Hematopoietic multipotent progenitor cell treated with erythropoietin and hydrocortisone succinate and interleukin-3 and kit ligand, for 17 days (in vitro differentiated cells): ENCODE data around the gene RPIA.

Source experiments
- DNase-seq: peaks from one replicate; pipeline ENCODE4 v3.0.0-alpha.2; 2015; ENCODE audit warnings: low spot score

RPIA gene

DNA sequence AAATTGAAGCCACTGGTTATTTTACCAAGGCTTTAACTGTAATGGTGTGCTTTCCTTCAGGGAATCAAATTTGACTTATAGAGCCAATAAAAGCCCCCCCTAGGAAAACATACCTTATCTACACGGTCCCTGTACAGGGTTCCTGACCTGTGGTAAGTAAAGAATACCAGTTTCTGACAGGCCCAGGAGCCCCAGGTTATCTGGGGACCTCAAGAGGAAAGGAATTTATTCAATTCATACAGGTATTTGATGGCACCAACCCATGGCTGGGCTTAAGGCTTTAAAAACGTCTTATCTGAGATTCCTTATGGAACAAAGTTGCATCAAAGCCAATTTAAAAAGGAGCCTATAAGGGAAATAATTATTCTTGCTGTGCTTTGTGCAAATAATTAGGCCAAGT is 7.0 kb upstream of the RPIA start:
- no peak for DNase-seq

GRCh38 chr2:88686320-88686719 is 5.2 kb upstream of the RPIA start:
- DNase-seq, result no peak

DNA sequence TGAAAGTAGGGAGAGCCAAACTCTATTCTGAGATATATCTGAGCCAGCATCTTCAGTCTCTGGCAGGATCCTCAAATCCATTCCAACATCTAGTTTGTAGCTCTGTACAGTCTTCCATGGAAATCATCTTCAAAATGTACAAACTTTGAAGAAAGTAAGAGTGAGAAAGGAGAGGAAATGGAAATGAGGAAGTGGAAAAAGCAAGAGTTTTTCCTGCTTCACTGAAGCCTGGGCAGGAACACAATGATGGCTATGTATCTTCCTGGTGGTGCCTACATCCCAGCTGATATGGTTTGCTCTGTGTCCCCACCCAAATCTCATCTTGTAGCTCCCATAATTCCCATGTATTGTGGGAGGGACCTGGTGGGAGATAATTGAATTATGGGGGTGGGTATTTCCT is 4.1 kb upstream of the RPIA start:
- no peak for DNase-seq

DNA sequence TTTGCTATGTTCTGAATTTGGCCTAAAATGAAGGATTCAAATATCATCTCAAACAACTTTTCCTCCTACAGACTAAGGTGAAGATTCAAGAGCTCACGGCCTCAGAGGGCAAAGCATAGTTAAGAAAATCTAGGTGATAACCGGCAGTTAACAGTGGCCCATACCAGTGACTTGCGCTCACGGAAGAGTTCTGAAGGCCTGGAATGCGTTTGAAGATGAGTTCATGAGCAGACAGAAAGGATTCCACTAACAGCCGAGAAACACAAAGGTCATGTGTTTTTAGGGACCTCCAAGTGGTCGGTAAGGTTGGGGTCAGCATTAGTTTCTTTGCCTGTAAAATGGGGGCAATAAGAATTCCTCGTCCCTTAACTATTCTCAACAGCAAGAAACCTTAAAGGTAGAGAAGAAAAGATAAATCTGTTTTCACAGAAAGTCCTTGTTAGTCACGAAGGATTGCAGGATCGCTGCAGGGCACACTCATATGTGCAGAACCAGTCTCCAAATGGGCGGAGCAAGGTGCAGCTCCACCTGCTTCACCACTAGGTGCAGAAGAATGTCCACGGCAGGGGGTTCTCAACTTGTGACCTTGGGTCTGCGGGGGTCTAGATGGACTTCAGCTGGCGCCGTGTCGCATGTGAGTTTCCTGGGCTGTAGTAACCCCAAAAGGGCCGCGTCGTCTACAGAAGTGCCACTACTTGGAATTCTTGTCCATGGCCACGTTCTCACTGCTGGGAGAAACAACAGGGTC is 708 bp upstream of the RPIA start:
- no peak for DNase-seq

- no peak for DNase-seq
These were observed 714 bp downstream of the RPIA start for GRCh38 chr2:88692187-88692586.

GRCh38 chr2:88693911-88694414 is 2.5 kb downstream of the RPIA start:
- peak; percentile 29 for DNase-seq

- DNase-seq, result peak; percentile 78
These were observed 5.1 kb downstream of the RPIA start for GRCh38 chr2:88696611-88697010.

DNA sequence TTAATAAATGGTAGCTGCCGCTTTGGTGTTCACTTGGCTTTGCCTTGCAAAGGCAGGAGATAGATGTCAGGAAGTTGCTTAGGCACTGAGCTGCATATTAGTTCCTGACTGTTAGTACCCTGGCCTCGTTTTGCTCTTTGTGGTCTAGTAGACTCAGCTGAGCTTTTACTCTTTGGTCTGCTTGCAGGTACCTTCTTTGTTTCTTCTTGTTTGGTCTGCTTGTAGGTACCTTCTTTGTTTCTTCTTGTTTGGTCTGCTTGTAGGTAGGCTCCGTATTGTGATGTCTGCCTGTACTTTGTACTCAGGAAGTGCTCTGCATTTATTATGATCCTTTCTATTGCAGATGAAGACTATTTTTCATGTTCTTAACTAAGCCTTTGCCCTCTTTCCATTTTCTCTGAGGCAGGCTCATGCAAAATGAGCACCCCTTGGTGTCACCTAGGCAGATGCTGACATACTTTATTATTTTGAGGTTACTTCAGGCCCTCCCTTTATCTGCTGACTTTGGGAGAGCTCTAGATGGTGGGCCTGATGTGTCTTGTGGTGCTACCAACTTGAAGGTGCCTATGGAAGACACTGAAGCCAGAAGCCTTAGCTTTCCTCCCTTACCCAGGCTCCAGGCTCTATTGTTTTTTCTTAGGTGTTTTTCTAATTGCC is 6.0 kb downstream of the RPIA start:
- peak; percentile 49 for DNase-seq

GRCh38 chr2:88698027-88698413 is 6.5 kb downstream of the RPIA start:
- DNase-seq, result no peak

- DNase-seq, result no peak
These were observed 7.2 kb downstream of the RPIA start for GRCh38 chr2:88698498-88699233.

- DNase-seq, result no peak
These were observed 15.5 kb downstream of the RPIA start for GRCh38 chr2:88707003-88707402.

GRCh38 chr2:88709181-88709631 is 17.7 kb downstream of the RPIA start:
- no peak for DNase-seq

DNA sequence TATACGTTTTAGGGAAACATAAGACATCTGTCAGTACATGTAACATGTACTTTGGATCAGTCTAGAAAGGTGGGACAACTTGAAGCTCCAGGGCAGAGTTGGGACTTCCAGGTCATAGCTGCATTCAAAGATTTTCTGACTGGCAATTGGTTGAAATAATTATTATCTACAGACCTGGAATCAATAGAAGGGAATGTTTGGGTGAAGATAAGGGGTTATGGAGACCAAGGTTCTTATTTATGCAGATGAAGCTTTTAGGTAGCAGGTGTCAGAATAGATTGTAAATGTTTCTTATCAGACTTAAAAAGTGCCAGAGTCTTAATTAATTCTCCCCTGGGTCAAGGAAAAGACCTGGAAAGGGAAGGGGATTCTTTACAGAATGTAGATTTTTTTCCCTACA is 19.8 kb downstream of the RPIA start:
- peak; percentile 34 for DNase-seq

DNA sequence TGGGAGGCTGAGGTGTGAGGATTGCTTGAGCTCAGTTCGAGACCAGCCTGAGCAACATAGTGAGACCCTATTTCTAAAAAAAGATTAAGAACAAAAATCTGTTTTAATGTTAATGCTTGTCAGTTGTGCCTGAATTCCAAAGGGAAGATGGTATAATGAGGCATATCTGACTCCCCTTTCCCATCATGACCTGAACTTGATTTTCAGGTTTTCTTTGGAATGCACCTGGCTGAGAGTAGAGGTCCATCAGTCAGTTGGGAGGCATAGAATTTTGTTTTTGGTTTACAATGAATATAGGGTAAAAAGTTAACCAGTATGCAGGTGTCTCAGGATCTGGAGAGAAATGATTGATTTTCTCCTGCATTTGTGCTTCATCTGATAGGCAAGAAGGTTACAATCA is 20.4 kb downstream of the RPIA start:
- no peak for DNase-seq

GRCh38 chr2:88713408-88713807 is 21.9 kb downstream of the RPIA start:
- DNase-seq, result no peak

DNA sequence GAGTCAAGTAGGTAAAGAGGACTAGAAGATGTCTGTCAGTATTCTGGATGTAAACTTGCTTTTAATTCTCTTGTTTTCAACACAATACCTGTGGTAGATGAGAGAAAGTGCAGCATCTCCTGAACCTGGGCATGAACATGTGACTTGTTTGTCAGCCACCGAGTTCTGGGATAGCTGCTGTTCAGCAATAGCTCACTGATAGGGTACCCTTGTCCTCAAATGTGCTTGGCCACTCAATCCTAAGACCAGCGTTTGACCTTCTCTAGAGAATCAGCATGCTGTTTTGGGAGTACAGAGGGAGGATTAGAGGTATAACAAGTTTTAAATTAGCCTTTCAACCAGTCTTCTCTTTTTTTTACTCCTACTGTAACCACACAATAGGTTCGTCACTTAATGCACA is 23.2 kb downstream of the RPIA start:
- no peak for DNase-seq

GRCh38 chr2:88720399-88720798 is 28.9 kb downstream of the RPIA start:
- DNase-seq, result no peak

GRCh38 chr2:88721268-88721667 is 29.8 kb downstream of the RPIA start:
- DNase-seq, result no peak

GRCh38 chr2:88724643-88725332 is 33.3 kb downstream of the RPIA start:
- DNase-seq, result no peak

- DNase-seq, result no peak
These were observed 37.7 kb downstream of the RPIA start for GRCh38 chr2:88729061-88729745.

DNA sequence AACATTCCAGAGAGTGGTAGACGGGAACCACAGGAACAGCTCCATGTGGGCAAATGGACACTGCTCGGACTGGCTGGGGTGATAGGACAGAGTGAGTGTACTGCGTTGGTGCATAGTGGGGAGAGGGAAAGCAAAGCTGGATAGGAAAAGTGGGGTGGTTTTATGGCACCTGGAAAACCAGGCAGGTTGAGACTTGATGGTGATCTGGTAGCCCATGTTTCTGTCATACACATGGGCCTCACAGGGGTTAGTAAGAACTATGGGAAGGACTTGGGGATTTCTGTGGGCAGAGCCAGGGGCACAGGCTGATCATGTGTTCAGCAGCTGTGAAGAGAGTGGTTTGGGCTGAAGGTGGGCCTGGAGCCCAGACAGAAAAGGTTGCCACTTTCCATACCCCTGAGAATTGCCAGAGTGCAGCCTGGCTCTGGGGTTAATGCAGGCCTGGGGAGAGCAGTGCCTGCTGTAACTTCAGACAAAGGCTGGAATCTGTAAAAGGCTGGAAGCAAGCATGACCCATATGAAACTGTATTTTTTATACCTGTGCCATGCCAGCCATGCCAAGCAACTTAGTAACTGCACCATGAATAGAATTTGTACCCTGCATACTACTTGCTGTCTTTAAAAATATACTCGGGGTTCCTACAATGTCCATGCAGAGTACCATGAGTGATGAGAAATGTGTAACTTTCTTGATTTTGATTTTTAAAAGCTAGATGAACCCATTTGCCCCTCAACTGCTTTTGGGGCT is 41.9 kb downstream of the RPIA start:
- DNase-seq, result no peak
